ENCODE results near the gene PCDHGC5. TPM values are rescaled to one million over a fixed set of nuclear protein-coding genes. Genes with fewer than 3 reads are reported as not detected.

PCDHGC5 gene
- total and polyA plus RNA-seq, 2 experiments from 2014 or later: 0.16 to 1.5 TPM

GRCh38 chr5:141501761-141502160 is 12.9 kb downstream of the PCDHGC5 start:
- H3K27ac ChIP-seq (ENCODE audit: low read depth): no peak overlapping the region
- H3K4me3 Mint-ChIP-seq: no peak overlapping the region
- H3K36me3 Mint-ChIP-seq (ENCODE audit: low read depth): peaks cover 17% of the 10 kb centered on the region

More at GRCh38 chr5:141501761-141502160, 12.9 kb downstream of the PCDHGC5 start:
- Mint-ChIP-seq H3K4me1 (peaks cover 9% of the 10 kb centered on the region), H3K9me3 (no peaks in the 10 kb centered on the region), H3K27ac (no peak overlapping the region), H3K27me3 (ENCODE audit: insufficient read depth, low read depth, poor library complexity) (peaks cover 9% of the 10 kb centered on the region)
- H3F3A ChIP-seq (replicated peaks; ENCODE audit: low read depth): no peaks in the 10 kb centered on the region
- H3K4me1 ChIP-seq (ENCODE audit: insufficient read depth): peaks cover 2% of the 10 kb centered on the region; the same call in 1 of the 2 replicates
- no peaks in the 10 kb centered on the region; the same call in 1 of the 2 replicates for H3K9me2 ChIP-seq (ENCODE audit: insufficient read depth)
- TF ChIP-seq EZH2phosphoT487 (IDR thresholded peaks at IDR 0.05; ENCODE audit: unreplicated experiment) (no peak), POLR2AphosphoS5 (IDR thresholded peaks at IDR 0.05; ENCODE audit: low read depth) (no peak), ETS1 (IDR thresholded peaks at IDR 0.05) (no peak), CTCF (conservative IDR thresholded peaks at IDR 0.05; ENCODE audit: low read depth in 2 of 2) (no peak), JUNB (IDR thresholded peaks at IDR 0.05; ENCODE audit: unreplicated experiment) (no peak), STAT1 (IDR thresholded peaks at IDR 0.05; ENCODE audit: unreplicated experiment) (no peak), ZNF331 (CRISPR knock-in tag; IDR thresholded peaks at IDR 0.05; ENCODE audit: low read depth) (no peak), CREB1 (CRISPR knock-in tag; IDR thresholded peaks at IDR 0.05; ENCODE audit: low read depth) (no peak), EZH2 (IDR thresholded peaks at IDR 0.05; ENCODE audit: low read depth, unreplicated experiment) (no peak), REST (IDR thresholded peaks at IDR 0.05; ENCODE audit: unreplicated experiment) (no peak), ZNF462 (CRISPR knock-in tag; IDR thresholded peaks at IDR 0.05) (no peak), ZNF114 (CRISPR knock-in tag; IDR thresholded peaks at IDR 0.05) (no peak), NANOG (IDR thresholded peaks at IDR 0.05; ENCODE audit: borderline replicate concordance) (no peak)
- H3K4me3 ChIP-seq: no peak overlapping the region
- H3K79me2 ChIP-seq (replicated peaks; ENCODE audit: insufficient read depth): no peaks in the 10 kb centered on the region
- H4K20me1 ChIP-seq (replicated peaks; ENCODE audit: insufficient read depth): no peaks in the 10 kb centered on the region
- H3K4me2 ChIP-seq: no peak overlapping the region
- ATAC-seq (peak; percentile 62), DNase-seq (ENCODE audit: low spot score) (no peak)
- no peaks in the 10 kb centered on the region for H3K27me3 ChIP-seq (ENCODE audit: insufficient read depth)
- H3K36me3 ChIP-seq (ENCODE audit: insufficient read depth): no peaks in the 10 kb centered on the region
- H2AFZ ChIP-seq: no peak overlapping the region
